ENCODE results near the gene ZBTB24.

Gene ZBTB24

DNA sequence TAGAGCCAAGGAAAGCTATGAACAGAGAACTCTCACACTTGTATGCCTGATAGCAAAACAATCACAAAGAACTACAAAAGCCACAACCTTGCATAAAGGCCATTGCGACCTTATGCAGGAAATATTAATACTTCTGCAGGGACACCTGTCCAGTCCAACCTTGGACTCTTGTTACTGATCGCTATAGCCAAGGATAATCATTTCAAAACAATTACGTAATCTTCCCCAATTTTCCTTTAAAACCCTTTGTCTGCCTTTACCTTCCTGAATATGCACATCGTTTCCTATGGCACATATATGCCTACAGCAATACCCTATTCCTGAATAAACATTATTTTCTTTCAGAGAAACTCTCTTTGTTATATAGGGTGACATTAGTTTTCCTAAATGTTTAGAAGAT is 65.4 kb downstream of the ZBTB24 start:
- TF ChIP-seq, protein P1, sequence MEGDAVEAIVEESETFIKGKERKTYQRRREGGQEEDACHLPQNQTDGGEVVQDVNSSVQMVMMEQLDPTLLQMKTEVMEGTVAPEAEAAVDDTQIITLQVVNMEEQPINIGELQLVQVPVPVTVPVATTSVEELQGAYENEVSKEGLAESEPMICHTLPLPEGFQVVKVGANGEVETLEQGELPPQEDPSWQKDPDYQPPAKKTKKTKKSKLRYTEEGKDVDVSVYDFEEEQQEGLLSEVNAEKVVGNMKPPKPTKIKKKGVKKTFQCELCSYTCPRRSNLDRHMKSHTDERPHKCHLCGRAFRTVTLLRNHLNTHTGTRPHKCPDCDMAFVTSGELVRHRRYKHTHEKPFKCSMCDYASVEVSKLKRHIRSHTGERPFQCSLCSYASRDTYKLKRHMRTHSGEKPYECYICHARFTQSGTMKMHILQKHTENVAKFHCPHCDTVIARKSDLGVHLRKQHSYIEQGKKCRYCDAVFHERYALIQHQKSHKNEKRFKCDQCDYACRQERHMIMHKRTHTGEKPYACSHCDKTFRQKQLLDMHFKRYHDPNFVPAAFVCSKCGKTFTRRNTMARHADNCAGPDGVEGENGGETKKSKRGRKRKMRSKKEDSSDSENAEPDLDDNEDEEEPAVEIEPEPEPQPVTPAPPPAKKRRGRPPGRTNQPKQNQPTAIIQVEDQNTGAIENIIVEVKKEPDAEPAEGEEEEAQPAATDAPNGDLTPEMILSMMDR (IDR thresholded peaks at IDR 0.05): no peak
- Histone ChIP-seq H3K9me3 (no peaks in the 10 kb centered on the region), H3K4me1 (ENCODE audit: control insufficient read depth in 1 of 2, insufficient read depth in 1 of 2, low read depth in 1 of 2, low read length in 1 of 2) (no peaks in the 10 kb centered on the region), H3K36me3 (no peaks in the 10 kb centered on the region), H3K27me3 (no peaks in the 10 kb centered on the region), H3K27ac (no peak overlapping the region), H3K4me3 (ENCODE audit: low read depth in 1 of 2, low read length in 1 of 2) (no peak overlapping the region)
